D721Med (cell line): ENCODE data around the gene IST1.

Experiments used
- DNase-seq: peaks from one replicate; pipeline ENCODE4 v3.0.0; 2011; ENCODE audit warnings: low spot score; ENCODE audit not compliant: insufficient read length
- FAIRE-seq: peaks from 2 replicates; lab custom pipeline; 2011; peaks lifted over from hg19 to GRCh38; lab: Jason Lieb, UNC
- TF ChIP-seq, protein P1 (sequence below): IDR thresholded peaks from 2 replicates; pipeline ENCODE4 v1.5.1; 2012; ENCODE audit warnings: mild to moderate bottlenecking, control low read depth; ENCODE audit not compliant: insufficient read depth; ENCODE audit errors: missing control alignments

Gene IST1

GRCh38 chr16:71927383-71927782 is 32.1 kb downstream of the IST1 start:
- TF ChIP-seq, protein P1, sequence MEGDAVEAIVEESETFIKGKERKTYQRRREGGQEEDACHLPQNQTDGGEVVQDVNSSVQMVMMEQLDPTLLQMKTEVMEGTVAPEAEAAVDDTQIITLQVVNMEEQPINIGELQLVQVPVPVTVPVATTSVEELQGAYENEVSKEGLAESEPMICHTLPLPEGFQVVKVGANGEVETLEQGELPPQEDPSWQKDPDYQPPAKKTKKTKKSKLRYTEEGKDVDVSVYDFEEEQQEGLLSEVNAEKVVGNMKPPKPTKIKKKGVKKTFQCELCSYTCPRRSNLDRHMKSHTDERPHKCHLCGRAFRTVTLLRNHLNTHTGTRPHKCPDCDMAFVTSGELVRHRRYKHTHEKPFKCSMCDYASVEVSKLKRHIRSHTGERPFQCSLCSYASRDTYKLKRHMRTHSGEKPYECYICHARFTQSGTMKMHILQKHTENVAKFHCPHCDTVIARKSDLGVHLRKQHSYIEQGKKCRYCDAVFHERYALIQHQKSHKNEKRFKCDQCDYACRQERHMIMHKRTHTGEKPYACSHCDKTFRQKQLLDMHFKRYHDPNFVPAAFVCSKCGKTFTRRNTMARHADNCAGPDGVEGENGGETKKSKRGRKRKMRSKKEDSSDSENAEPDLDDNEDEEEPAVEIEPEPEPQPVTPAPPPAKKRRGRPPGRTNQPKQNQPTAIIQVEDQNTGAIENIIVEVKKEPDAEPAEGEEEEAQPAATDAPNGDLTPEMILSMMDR = no peak
- FAIRE-seq (no peak), DNase-seq (no peak)

- FAIRE-seq (no peak), DNase-seq (no peak)
- TF ChIP-seq, protein P1 = no peak
These were observed 32.5 kb downstream of the IST1 start for GRCh38 chr16:71927787-71928186.

- DNase-seq = no peak
- TF ChIP-seq, protein P1 = no peak
- FAIRE-seq = no peak
These were observed 33.7 kb downstream of the IST1 start for GRCh38 chr16:71929048-71929447.

GRCh38 chr16:71930013-71930563 is 34.8 kb downstream of the IST1 start:
- TF ChIP-seq, protein P1 = no peak
- no peak for DNase-seq
- no peak for FAIRE-seq

DNA sequence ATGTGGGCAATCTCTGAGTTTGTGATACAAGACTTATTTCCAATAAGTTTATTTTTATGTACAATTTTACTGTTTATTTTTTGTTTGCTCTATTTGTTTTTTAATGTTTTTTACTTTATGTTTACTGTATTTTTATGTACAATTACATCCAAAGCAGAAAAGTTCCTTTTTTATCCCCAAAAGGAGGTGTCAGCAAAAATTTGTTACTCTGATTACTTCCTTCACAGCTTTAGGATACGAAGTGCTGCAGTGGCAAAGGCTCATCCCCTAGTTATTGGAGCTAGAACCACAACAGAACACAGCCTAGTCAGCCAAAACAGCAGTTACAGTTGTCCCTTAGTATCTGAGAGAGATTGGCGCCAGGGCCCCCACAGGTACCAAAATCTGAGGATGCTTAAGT is 35.7 kb downstream of the IST1 start:
- TF ChIP-seq, protein P1 = no peak
- DNase-seq = no peak
- FAIRE-seq = no peak

GRCh38 chr16:71931599-71931998 is 36.3 kb downstream of the IST1 start:
- TF ChIP-seq, protein P1 = no peak
- DNase-seq = no peak
- no peak for FAIRE-seq

GRCh38 chr16:71933017-71933416 is 37.7 kb downstream of the IST1 start:
- TF ChIP-seq, protein P1 = no peak
- DNase-seq (no peak), FAIRE-seq (no peak)
